ENCODE data around the gene LRRC55.

GRCh38 chr11:57237204-57237681 is 55.5 kb downstream of the LRRC55 start, which contains the start of gene APLNR:
- TF ChIP-seq CTCF (IDR thresholded peaks at IDR 0.05) (no peak), SIN3A (IDR thresholded peaks at IDR 0.05; ENCODE audit: borderline replicate concordance, insufficient read depth, low read depth, low read length) (no peak), POLR2AphosphoS5 (IDR thresholded peaks at IDR 0.05; ENCODE audit: low read depth, low read length) (no peak), REST (IDR thresholded peaks at IDR 0.05; ENCODE audit: insufficient read depth in 1 of 2, low read depth in 2 of 2, low read length in 1 of 2) (no peak)
